GM12878 (cell line): ENCODE data around the gene PHC1. TPM values are rescaled to one million over a fixed set of nuclear protein-coding genes. Genes with fewer than 3 reads are reported as not detected.

Experiments
- ATAC-seq: fragments of 200-7000 bp; cut with Tn5 transposase; 3 replicates; pipeline ENCODE4 v1.9.1; 2020; ENCODE audit warnings: mild to moderate bottlenecking, moderate library complexity
- BruUV-seq: library from RNA; stranded (reverse); fragments of 400-500 nt; replicated peaks from 2 replicates; lab custom pipeline; 2021; lab: Mats Ljungman, UMichigan
- CTCF ChIA-PET: fragments of 300-600 bp; sonication (Branson Sonifier 250); formaldehyde crosslinking; extraction: SDS; loops from one replicate; lab custom pipeline; 2021; ENCODE audit warnings: inconsistent platforms; lab: Yijun Ruan, JAX
- POLR2A ChIA-PET: fragments of 350-600 bp; formaldehyde crosslinking; extraction: SDS; loops from one replicate; lab custom pipeline; 2021; ENCODE audit warnings: inconsistent platforms; lab: Charles Lee
- RAD21 ChIA-PET: fragments of 300-600 bp; sonication (Branson Sonifier 250); formaldehyde crosslinking; loops from one replicate; lab custom pipeline; 2023; ENCODE audit warnings: antibody characterized with exemption; ENCODE audit not compliant: unreplicated experiment; lab: Charles Lee
- SMC1A ChIA-PET: fragments of 300-600 bp; sonication (Branson Sonifier 250); formaldehyde crosslinking; loops from one replicate; lab custom pipeline; 2023; ENCODE audit not compliant: unreplicated experiment, uncharacterized antibody; lab: Charles Lee
- DNase-seq: peaks from one replicate; pipeline ENCODE4 v3.0.0-alpha.2; 2011; ENCODE audit warnings: low read depth, low spot score
- FAIRE-seq: peaks from 3 replicates; lab custom pipeline; 2011; peaks lifted over from hg19 to GRCh38; lab: Jason Lieb, UNC
- H2AFZ ChIP-seq: 2 replicates; pipeline ENCODE4 v1.6.0; 2011; ENCODE audit warnings: low read depth, low read length, control low read depth; ENCODE audit not compliant: control insufficient read depth
- H3K27ac ChIP-seq: 2 replicates; pipeline ENCODE4 v1.5.1; 2011; ENCODE audit warnings: control low read depth; ENCODE audit not compliant: control insufficient read depth, insufficient read depth
- H3K27me3 ChIP-seq, 2 experiments: replicated peaks in 1 of 2; 2 replicates each; pipeline versions ENCODE4 v1.6.0 to v1.6.1; 2011; ENCODE audit warnings: low read length in 1 of 2; ENCODE audit not compliant: control insufficient read depth in 2 of 2, insufficient read depth in 2 of 2
- H3K36me3 ChIP-seq, 2 experiments: 2 replicates each; pipeline ENCODE4 v1.5.1; 2011; ENCODE audit warnings: low read length in 1 of 2; ENCODE audit not compliant: control insufficient read depth in 2 of 2, insufficient read depth in 2 of 2
- H3K4me1 ChIP-seq: 2 replicates; pipeline ENCODE4 v1.6.1; 2011; ENCODE audit warnings: mild to moderate bottlenecking, low read length, moderate library complexity, mixed read lengths; ENCODE audit not compliant: control insufficient read depth, insufficient read depth
- H3K4me2 ChIP-seq: 2 replicates; pipeline ENCODE4 v1.6.0; 2011; ENCODE audit warnings: control low read depth; ENCODE audit not compliant: control insufficient read depth, insufficient read depth
- H3K4me3 ChIP-seq: fragments of 200-600 bp; sonication (generic); 2 replicates; pipeline ENCODE4 v1.5.1; 2016
- H3K79me2 ChIP-seq: 2 replicates; pipeline ENCODE4 v1.6.0; 2011; ENCODE audit warnings: low read length; ENCODE audit not compliant: control insufficient read depth, insufficient read depth
- H3K9ac ChIP-seq: 2 replicates; pipeline ENCODE4 v1.8.0; 2011; ENCODE audit warnings: low read length, control low read depth, mixed read lengths; ENCODE audit not compliant: control insufficient read depth, insufficient read depth
- H3K9me3 ChIP-seq: replicated peaks from 3 replicates; pipeline ENCODE4 v1.5.1; 2011; ENCODE audit warnings: mild to moderate bottlenecking, low read length; ENCODE audit not compliant: control insufficient read depth, insufficient read depth
- H4K20me1 ChIP-seq: 2 replicates; pipeline ENCODE4 v1.6.0; 2011; ENCODE audit not compliant: control insufficient read depth, insufficient read depth
- MTA3 ChIP-seq: IDR thresholded peaks from 2 replicates; pipeline ENCODE4 v1.6.1; 2012; ENCODE audit warnings: low read length, inconsistent platforms, borderline replicate concordance
- POU2F2 ChIP-seq: IDR thresholded peaks from 3 replicates; pipeline ENCODE4 v1.6.1; 2011; ENCODE audit warnings: low read depth, mild to moderate bottlenecking, low read length, borderline replicate concordance
- WRNIP1 ChIP-seq: IDR thresholded peaks from 2 replicates; pipeline ENCODE4 v1.6.1; 2011; ENCODE audit warnings: low read depth, low read length, improper control_type of control experiment, borderline replicate concordance
- WGBS: methylation state at CpG from one replicate; pipeline ENCODE4 v1.1.6; 2016; ENCODE audit warnings: low lambda C conversion rate; ENCODE audit not compliant: insufficient replicate concordance, insufficient coverage; ENCODE audit errors: missing lambda C conversion rate; 5-methylcytosine and 5-hydroxymethylcytosine counted together
- in situ Hi-C: fragments of 300-500 bp; cut with MboI; formaldehyde crosslinking; loops from 9 replicates; pipeline ENCODE4 v1.14.3; 2018; ENCODE audit warnings: mixed read lengths
- intact Hi-C: fragments of 100-400 bp; cut with micrococcal nuclease; formaldehyde crosslinking; loops from one replicate; pipeline ENCODE4 v1.14.2; 2022; ENCODE audit not compliant: unreplicated experiment
- polyA plus RNA-seq, 11 experiments: library from polyadenylated mRNA; depleted of rRNA in 4 of 11; unstranded in 6 of 11; stranded (reverse) in 5 of 11; fragments of >200 nt; fragmentation: Nextera tagmentation in 4 of 11; fragmentation: Illumina TruSeq in 1 of 11; extraction: Ambion mirVana in 4 of 11; extraction: Trizol in 1 of 11; gene quantifications; 1 replicate in 1 of 11; 2 replicates in 10 of 11; pipeline versions ENCODE4 v1.2.1 to v1.2.3, GENCODE V29; 2011 to 2016; ENCODE audit warnings: inconsistent platforms in 2 of 11, missing spikeins in 2 of 11, low read depth in 1 of 11
- total RNA-seq, 4 experiments: library from RNA; depleted of rRNA in 3 of 4; stranded (reverse); fragments of >200 nt in 3 of 4; fragmentation: Illumina TruSeq in 1 of 4; extraction: Trizol in 1 of 4; gene quantifications; 2 replicates each; pipeline versions ENCODE4 v1.2.1 to v1.2.3, GENCODE V29; 2013 to 2021
- TF ChIP-seq, protein P1 (sequence below), 3 experiments: IDR thresholded peaks in 2 of 3; conservative IDR thresholded peaks in 1 of 3; 2 replicates each; pipeline ENCODE4 v1.5.1; 2011; ENCODE audit warnings: low read depth in 3 of 3, low read length in 3 of 3, mild to moderate bottlenecking in 3 of 3, control low read depth in 2 of 3, moderate library complexity in 2 of 3, inconsistent platforms in 1 of 3, mixed read lengths in 1 of 3; ENCODE audit not compliant: control insufficient read depth in 2 of 3, insufficient read depth in 1 of 3; ENCODE audit errors: extremely low read depth in 1 of 3
- TF ChIP-seq, protein P2 (sequence below): fragments of 450-650 bp; IDR thresholded peaks from 2 replicates; pipeline ENCODE4 v1.6.1; 2016; ENCODE audit warnings: mild to moderate bottlenecking
- TF ChIP-seq, protein P3 (sequence below): fragments of 450-650 bp; IDR thresholded peaks from 2 replicates; pipeline ENCODE4 v1.6.1; 2018; ENCODE audit warnings: mild to moderate bottlenecking, low read depth, moderate library complexity; ENCODE audit not compliant: partially characterized antibody

The PHC1 gene
- total and polyA plus RNA-seq, 10 of the 15 experiments (the other 5 are each of a cell fraction or from before 2014, with no cell fraction given) = 0.50 to 16.3 (median 2.1) TPM

DNA sequence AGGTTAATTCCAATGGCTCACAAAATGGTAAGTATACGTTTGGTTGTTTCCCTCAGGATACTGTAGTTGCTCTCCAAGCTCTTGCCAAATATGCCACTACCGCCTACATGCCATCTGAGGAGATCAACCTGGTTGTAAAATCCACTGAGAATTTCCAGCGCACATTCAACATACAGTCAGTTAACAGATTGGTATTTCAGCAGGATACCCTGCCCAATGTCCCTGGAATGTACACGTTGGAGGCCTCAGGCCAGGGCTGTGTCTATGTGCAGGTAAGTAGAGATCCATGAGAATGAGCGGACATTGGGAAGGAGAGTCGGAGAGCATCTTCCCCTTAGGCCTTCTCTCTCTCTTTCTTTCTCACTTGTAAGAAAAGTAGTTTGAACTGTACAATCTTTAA, 46.5 kb upstream of the PHC1 start:
- peaks cover 0 to 6% of the 10 kb centered on the region in 2 experiments; a peak in 1 of 4 replicates for H3K27me3 ChIP-seq
- no peak overlapping the region for H2AFZ ChIP-seq
- no TSS peak for BruUV-seq
- TF ChIP-seq, protein P1, sequence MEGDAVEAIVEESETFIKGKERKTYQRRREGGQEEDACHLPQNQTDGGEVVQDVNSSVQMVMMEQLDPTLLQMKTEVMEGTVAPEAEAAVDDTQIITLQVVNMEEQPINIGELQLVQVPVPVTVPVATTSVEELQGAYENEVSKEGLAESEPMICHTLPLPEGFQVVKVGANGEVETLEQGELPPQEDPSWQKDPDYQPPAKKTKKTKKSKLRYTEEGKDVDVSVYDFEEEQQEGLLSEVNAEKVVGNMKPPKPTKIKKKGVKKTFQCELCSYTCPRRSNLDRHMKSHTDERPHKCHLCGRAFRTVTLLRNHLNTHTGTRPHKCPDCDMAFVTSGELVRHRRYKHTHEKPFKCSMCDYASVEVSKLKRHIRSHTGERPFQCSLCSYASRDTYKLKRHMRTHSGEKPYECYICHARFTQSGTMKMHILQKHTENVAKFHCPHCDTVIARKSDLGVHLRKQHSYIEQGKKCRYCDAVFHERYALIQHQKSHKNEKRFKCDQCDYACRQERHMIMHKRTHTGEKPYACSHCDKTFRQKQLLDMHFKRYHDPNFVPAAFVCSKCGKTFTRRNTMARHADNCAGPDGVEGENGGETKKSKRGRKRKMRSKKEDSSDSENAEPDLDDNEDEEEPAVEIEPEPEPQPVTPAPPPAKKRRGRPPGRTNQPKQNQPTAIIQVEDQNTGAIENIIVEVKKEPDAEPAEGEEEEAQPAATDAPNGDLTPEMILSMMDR (IDR thresholded peaks at IDR 0.05 in 2 of 3, conservative IDR thresholded peaks at IDR 0.05 in 1 of 3; ENCODE audit: control insufficient read depth in 2 of 3, extremely low read depth in 1 of 3, insufficient read depth in 1 of 3, low read depth in 3 of 3, low read length in 3 of 3) = no peak
- TF ChIP-seq, protein P2, sequence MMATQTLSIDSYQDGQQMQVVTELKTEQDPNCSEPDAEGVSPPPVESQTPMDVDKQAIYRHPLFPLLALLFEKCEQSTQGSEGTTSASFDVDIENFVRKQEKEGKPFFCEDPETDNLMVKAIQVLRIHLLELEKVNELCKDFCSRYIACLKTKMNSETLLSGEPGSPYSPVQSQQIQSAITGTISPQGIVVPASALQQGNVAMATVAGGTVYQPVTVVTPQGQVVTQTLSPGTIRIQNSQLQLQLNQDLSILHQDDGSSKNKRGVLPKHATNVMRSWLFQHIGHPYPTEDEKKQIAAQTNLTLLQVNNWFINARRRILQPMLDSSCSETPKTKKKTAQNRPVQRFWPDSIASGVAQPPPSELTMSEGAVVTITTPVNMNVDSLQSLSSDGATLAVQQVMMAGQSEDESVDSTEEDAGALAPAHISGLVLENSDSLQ = no peak
- TF ChIP-seq WRNIP1 (no peak), POU2F2 (no peak), MTA3 (no peak)
- TF ChIP-seq, protein P3, sequence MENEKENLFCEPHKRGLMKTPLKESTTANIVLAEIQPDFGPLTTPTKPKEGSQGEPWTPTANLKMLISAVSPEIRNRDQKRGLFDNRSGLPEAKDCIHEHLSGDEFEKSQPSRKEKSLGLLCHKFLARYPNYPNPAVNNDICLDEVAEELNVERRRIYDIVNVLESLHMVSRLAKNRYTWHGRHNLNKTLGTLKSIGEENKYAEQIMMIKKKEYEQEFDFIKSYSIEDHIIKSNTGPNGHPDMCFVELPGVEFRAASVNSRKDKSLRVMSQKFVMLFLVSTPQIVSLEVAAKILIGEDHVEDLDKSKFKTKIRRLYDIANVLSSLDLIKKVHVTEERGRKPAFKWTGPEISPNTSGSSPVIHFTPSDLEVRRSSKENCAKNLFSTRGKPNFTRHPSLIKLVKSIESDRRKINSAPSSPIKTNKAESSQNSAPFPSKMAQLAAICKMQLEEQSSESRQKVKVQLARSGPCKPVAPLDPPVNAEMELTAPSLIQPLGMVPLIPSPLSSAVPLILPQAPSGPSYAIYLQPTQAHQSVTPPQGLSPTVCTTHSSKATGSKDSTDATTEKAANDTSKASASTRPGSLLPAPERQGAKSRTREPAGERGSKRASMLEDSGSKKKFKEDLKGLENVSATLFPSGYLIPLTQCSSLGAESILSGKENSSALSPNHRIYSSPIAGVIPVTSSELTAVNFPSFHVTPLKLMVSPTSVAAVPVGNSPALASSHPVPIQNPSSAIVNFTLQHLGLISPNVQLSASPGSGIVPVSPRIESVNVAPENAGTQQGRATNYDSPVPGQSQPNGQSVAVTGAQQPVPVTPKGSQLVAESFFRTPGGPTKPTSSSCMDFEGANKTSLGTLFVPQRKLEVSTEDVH = no peak
- H3K27ac ChIP-seq = no peak overlapping the region
- H3K9ac ChIP-seq = no peak overlapping the region
- ATAC-seq (no peak), FAIRE-seq (no peak), DNase-seq (no peak)
- RAD21 ChIA-PET = no interaction called here
- no peaks in the 10 kb centered on the region for H3K79me2 ChIP-seq
- POLR2A ChIA-PET = no interaction called here
- WGBS = 49% methylated on average over 6 of the region's 6 CpGs
- H3K36me3 ChIP-seq = no peaks in the 10 kb centered on the region
- H3K4me1 ChIP-seq = no peaks in the 10 kb centered on the region
- H3K4me3 ChIP-seq = no peak overlapping the region
- in situ Hi-C loops = no loop called here
- intact Hi-C loops = no loop called here
- CTCF ChIA-PET = interaction anchor here (0.7 to 1.1 kb wide), 2 partner anchors 22 to 324 kb away, joined by 3 read pairs; no protein-coding TSS in a partner anchor
- SMC1A ChIA-PET = no interaction called here
- H3K4me2 ChIP-seq = no peak overlapping the region
- no peaks in the 10 kb centered on the region for H4K20me1 ChIP-seq
- no peaks in the 10 kb centered on the region for H3K9me3 ChIP-seq
